GM18511 (cell line): ENCODE measurements around the gene OCA2.
"Not testable (repeated sequence)": the region's sequence is repeated elsewhere in the genome, so short reads cannot be mapped to it uniquely, and the experiment has no call there.

ENCODE experiments used
- ATAC-seq: cut with Tn5 transposase; IDR thresholded peaks from one replicate; pipeline ENCODE4 v1.9.1; 2021; ENCODE audit warnings: mild to moderate bottlenecking, moderate library complexity; ENCODE audit not compliant: unreplicated experiment

The OCA2 gene

GRCh38 chr15:27853624-27854455 is 245.3 kb downstream of the OCA2 start:
- no peak for ATAC-seq

DNA sequence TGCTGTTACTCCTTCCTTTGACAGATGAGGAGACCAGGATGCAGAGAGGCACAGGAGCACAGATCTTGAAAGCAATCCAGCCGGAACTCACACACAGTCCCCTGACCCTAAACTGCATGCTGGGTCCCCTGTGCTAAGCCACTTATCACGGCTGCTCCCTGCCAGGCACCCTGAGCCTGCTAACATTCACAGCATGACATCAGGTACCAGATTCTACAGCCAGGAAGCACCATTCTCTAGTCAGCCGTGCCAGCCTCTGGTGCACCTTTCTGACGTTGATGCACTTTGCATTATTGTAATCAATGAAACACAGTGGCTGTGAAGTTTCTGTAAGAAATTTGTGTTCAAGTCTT is 247.3 kb downstream of the OCA2 start:
- ATAC-seq = no peak

- no peak for ATAC-seq
Observed at GRCh38 chr15:27850981-27851857, 247.9 kb downstream of the OCA2 start.

DNA sequence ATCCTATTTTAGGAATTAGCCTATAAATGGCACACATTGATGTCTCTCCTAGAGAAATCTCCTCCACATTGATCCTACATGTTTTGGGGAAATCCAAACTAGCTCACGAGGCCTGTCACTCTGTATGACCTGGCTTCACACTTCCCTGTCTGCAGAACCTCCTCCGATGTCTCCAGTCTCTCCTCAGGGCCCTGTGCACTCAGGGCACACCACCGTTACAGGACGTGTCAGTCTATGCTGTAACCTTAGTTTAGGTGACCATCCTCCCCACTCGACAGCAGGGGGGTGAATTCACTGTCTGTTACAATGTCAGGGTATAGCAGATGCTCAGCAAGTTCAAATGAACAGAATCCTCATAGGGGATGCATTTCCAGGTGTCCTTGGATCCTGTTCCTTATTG is 249.1 kb downstream of the OCA2 start:
- no peak for ATAC-seq

GRCh38 chr15:27848936-27849335 is 250.2 kb downstream of the OCA2 start:
- not testable (repeated sequence) for ATAC-seq

GRCh38 chr15:27847775-27848710 is 251.1 kb downstream of the OCA2 start:
- ATAC-seq = no peak

- ATAC-seq = no peak
Observed at GRCh38 chr15:27846722-27847395, 252.3 kb downstream of the OCA2 start.

- no peak for ATAC-seq
Observed at GRCh38 chr15:27845535-27846369, 253.4 kb downstream of the OCA2 start.

DNA sequence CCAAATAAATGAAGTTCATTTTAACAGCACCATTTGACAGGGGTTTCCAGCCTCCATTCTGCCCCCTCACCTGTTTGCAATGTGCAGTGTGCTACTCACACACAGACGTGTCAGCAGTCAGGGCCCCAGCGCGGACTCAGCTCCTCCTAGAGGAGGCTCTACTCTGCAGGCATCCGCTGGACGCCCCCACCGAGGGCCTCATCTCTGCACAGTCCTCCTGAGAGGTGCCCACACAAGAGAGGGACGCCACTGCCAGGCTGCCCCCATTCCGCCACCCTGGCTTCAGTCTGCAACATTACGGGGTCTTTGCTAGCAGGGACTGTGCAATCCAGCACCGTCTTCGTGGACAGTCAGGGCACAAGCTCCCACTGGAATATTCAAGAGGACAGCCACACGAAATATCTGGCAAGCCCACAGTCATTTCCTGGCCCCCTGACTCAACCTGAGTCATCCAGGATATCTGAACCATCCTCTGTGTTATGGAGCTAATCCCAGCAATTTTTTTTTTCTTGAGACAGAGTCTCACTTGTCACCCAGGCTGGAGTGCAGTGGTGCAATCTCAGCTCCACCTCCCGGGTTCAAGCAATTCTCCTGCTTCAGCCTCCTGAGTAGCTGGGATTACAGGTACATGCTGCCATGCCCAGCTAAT is 255.0 kb downstream of the OCA2 start:
- ATAC-seq = no peak

DNA sequence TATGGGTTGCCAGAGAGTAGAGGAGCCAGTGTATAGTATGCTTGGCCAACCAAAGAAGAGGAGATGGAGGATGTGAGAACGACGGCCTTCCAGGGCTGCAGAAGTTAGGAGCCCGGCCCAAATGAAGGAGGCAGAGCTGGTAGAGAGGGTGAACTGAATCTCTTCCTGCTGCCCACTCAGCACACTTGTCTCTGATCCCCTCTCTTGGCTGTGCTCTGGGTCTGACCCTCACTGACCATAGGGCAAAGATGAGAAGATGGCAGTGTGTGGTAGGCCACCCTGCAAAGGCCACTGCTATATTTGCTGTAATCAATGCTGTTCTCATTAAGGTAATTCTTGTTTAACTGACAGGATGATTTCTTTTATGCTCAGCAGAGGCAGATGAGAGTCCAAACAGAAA is 256.0 kb downstream of the OCA2 start:
- ATAC-seq = no peak

DNA sequence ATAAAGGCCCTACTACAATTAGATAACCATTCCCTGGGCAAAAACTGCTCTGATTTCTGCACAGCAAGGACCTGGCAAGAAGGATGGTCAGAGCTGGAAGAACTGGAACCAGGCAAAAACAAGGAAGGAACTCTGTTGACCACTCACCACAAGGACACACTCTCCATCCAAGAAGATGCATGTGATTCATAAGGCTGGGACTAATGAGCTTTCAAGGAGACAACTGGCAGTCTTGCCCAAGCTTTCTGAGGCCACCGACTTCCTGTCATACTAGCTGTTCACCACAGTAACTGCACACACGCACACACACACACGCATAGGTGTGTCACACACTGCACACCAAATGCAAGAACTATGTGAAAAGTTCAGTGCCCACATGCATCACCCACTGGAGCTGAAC is 256.6 kb downstream of the OCA2 start:
- no peak for ATAC-seq

DNA sequence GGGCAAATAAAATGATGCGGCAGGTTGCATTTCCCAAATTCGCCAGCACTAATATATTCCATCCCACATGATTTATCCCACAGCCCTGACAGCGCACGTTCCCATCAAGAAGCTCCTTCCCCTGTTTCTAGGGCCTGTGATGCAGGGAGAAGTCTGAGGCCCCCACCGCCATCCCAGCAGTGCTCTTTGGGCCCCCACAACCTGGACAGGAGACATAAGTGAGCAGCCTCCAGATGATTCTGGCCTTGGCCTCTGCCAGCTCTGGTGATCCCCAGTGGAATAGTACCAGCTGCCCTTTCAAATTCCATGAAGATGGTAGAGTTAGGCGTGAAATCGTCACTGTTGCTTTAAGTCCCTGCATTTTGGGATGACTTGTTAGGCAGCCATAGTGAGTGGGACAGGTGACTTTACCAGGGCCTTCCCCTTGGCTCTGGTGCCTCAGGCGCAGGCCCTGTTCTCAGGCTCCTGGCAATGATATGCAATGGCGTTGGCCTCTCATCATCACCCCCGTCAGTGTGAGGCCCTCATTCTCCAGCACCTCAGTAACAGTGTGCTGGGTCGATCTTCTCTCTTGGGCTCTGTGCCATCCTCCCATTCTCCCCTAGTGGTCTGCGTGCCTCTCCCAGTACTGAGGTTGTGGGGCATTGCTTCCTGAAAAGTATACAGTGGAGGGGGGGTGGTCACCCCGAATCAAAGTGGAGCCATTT is 263.7 kb downstream of the OCA2 start:
- no peak for ATAC-seq

DNA sequence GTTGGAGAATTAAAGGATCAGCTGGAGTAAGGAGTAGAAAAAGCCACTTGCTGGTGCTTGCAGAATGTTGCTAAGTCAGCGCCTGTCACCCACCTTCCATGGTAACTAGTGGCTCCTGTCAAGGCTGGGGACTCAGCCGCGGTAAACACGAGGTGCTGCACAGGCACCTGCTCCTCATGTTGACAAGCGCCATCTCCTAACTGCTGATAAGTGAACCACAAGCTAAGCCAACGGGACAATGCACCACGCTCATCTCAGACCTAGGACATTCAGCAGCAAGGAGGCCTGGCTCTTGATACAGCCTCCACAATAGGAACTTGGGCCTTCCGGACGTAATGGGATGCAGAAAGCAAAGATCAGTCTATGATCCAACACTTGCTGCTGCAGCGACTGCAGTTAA is 264.4 kb downstream of the OCA2 start:
- ATAC-seq = no peak

GRCh38 chr15:27833974-27834373 is 265.1 kb downstream of the OCA2 start:
- no peak for ATAC-seq

GRCh38 chr15:27833178-27833577 is 265.9 kb downstream of the OCA2 start:
- no peak for ATAC-seq

GRCh38 chr15:27832237-27832596 is 266.9 kb downstream of the OCA2 start:
- no peak for ATAC-seq

- no peak for ATAC-seq
Observed at GRCh38 chr15:27831384-27832236, 267.5 kb downstream of the OCA2 start.

GRCh38 chr15:27828746-27829145 is 270.4 kb downstream of the OCA2 start:
- no peak for ATAC-seq
